HG02588 (cell line): Measurements from ENCODE around the gene MEIOB.
"Not testable (repeated sequence)": the region's sequence is repeated elsewhere in the genome, so short reads cannot be mapped to it uniquely, and the experiment has no call there.

ENCODE experiments used
- ATAC-seq: cut with Tn5 transposase; IDR thresholded peaks from one replicate; pipeline ENCODE4 v1.9.1; 2021; ENCODE audit warnings: mild to moderate bottlenecking, moderate library complexity; ENCODE audit not compliant: unreplicated experiment

MEIOB gene

GRCh38 chr16:1816396-1817275 lies 55.3 kb downstream of the MEIOB start:
- ATAC-seq = no peak

GRCh38 chr16:1815461-1815860 lies 56.5 kb downstream of the MEIOB start:
- no peak for ATAC-seq

GRCh38 chr16:1812732-1813163 lies 59.2 kb downstream of the MEIOB start:
- ATAC-seq = no peak

DNA sequence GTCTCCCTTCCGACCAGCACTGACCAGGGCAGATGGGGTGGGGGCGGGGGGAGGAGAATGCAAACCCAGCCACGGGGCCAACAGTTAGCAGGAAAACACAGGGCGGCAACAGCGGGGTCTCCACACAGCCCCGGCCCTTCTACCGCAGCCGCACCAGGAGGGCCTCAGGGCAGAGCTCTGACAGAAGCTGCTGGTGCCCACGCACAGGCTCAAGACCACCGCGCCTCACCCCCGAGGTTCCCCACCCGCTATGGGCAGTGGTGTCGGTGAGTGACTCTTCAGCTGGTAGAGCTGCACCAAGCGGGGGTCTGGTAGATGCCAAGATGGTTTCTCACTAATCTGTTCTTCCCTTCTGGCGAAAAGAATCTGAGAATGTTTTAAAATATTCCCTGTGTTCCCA lies 61.4 kb downstream of the MEIOB start:
- ATAC-seq = no peak

DNA sequence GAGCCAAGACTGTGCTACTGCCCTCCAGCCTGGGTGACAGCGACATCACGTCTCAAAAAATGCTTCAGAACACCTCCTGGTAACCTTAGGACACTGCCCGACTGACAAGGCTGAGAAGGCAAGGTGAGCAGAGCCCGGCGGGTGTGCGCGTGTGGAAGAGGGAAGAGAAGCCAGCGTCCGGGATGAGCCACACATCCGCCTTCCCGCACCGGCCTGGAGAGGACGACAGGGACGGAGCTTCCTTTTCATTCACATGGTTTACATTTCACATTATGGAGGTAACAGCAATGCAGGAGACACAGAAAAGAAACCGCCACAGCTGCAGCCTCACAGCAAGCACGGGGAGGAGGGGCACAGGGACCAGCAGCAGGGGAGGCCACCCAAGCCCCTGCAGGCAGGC lies 61.9 kb downstream of the MEIOB start:
- no peak for ATAC-seq

DNA sequence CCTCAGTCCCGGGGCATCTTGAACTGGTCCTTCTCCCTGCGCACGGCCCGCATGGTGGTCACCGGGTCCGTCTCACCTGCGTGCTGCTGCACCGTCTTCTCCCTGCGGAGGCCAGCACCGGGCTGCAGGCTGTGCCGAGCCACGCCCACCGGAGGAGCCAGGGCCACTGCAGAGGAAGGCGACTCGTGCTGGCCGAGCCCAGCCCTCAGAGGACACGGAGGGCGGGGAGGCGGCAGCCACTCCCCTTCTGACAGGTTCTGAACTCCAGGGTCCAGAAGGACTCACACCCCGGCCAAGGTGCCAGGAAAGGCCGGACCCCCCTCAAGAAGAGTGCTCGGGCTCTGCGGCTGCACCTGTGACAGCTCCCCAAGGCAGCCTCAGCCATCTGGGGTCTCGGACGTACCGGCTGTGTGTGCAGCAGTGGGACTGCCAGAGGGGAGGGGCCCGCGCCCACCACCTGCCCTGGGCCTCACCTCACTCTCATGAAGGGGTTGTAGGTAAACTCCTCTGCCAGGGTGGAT lies 62.6 kb downstream of the MEIOB start:
- no peak for ATAC-seq

GRCh38 chr16:1808691-1809090 lies 63.3 kb downstream of the MEIOB start:
- ATAC-seq = no peak

DNA sequence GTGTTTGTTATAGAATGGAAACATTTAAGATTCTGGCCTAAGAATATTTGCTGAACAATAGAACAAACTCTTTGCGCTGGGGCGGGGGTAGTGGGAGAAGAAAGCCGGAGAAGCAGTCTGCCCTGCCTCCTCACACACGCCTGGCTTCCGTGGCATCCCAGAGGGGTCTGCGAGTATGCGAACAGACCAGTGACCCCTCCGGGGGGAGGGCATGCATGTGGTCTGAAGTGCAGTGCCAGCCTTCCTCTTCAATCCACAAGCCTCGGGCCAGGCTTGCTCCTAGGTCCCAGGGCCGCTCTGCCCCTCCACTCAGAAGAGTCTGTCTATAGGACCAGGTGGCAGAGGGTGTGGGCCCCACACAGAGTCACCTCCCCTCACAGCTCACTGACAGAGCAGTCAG lies 64.3 kb downstream of the MEIOB start:
- ATAC-seq = no peak

- no peak for ATAC-seq
Observed at GRCh38 chr16:1800701-1801100, 71.3 kb downstream of the MEIOB start.

GRCh38 chr16:1799263-1799662 lies 72.7 kb downstream of the MEIOB start:
- not testable (repeated sequence) for ATAC-seq

- no peak for ATAC-seq
Observed at GRCh38 chr16:1794908-1795666, 76.9 kb downstream of the MEIOB start.

DNA sequence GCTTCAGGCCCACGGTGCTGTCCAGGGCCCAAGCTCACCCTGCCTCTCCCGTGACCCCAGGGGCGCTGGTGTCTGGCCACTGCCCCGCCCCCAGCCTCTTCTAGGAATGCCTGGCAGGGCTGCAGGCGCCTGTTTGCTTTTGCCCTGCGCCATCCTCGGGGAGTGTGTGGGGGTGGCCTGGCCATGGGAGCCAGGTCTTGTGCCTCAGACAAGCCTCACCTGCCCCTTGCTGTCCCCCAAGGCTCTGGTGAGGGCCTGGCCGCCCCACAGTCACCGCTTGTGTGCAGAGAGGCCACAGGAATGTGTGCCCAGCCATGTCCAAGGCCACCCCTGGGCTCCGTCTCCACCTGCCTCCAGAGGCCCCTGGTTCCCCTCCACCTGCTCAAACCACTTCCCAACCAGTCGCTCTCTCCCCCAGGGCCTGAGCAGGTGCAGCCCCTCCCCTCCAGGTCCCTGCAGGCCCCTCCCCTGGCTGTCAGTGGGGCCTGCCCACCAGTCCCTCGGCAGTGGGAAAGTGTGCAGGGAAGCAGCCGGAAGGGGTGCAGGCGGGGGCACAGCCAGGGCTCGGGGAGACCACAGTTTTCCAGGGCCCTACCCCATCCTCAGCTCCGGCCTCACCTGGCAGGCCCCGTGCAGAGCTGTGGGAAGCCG lies 77.6 kb downstream of the MEIOB start:
- ATAC-seq = no peak

GRCh38 chr16:1793578-1794220 lies 78.3 kb downstream of the MEIOB start, which contains the start of gene IGFALS:
Gene IGFALS (minus strand): TSS chr16:1793705. CDS start chr16:1793652, 53 bp downstream.
- no peak for ATAC-seq

GRCh38 chr16:1792836-1793577 lies 79.0 kb downstream of the MEIOB start:
- no peak for ATAC-seq

DNA sequence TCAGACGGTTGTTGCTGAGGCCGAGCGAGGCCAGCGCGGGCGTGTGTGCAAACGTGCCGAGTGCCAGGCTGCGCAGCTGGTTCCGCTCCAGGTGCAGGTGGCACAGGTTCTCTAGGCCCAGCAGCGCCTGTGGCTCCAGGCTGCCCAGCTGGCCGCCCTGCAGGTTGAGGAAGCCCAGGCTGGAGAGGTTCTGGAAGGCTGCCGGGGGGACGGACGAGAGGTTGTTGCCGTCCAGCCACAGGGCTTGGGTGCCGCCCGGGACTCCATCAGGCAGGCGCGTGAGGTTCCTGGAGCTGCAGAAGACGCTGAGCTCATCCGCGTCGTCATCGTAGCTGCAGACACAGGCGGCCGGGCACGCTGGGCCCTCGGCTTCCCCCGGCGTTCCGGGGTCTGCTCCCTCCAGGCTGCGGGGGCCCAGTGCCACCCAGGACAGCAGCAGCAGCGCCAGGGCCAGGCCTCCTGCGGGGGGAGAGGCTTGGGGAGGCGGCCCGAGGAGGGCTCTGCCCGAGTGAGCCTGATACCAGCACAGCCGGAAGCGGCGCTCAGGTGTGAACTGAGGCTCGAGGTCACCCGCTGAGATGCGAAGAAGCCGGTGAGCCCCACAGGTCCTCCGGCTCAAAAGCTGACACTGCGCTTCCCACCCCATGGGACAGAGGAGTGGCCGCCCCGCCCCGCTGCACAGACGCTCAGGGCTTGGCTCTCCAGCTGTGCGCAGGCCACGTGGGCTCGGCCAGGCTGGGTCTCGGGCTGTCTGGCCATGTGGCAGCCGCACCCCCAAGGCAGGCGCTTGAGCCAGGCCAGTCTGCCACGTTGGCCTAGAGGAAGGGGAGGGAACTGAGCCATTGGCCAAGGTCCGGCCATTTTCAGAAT lies 79.8 kb downstream of the MEIOB start:
- no peak for ATAC-seq

DNA sequence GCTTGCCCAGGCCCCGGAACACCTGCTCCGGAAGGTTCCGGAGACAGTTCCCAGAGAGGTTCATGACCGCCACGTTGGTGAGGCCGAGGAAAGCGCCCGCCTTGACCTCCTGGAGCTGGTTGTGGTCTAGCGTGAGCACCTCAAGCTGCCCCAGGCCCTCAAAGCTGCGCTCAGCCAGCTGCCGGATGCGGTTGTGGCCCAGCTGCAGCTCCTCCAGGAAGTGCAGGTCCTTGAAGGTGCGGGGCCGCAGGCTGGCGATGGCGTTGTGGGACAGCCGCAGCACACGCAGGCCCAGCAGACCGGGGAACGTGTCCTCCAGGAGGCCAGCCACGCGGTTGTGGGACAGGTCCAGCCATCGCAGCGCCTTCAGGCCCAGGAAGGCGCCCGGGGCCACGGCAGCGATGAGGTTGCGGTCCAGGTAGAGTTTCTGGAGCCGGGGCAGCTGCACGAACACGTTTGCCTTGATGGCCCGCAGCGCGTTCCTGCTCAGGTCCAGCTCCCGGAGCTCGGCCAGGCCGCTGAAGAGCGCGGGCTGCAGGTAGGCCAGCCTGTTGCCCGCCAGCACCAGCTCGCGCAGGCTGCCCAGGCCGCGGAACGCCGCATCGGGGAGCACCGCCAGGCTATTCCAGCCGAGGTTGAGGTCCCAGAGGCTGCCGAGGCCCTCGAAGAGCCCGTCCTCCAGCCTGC lies 80.6 kb downstream of the MEIOB start:
- no peak for ATAC-seq

DNA sequence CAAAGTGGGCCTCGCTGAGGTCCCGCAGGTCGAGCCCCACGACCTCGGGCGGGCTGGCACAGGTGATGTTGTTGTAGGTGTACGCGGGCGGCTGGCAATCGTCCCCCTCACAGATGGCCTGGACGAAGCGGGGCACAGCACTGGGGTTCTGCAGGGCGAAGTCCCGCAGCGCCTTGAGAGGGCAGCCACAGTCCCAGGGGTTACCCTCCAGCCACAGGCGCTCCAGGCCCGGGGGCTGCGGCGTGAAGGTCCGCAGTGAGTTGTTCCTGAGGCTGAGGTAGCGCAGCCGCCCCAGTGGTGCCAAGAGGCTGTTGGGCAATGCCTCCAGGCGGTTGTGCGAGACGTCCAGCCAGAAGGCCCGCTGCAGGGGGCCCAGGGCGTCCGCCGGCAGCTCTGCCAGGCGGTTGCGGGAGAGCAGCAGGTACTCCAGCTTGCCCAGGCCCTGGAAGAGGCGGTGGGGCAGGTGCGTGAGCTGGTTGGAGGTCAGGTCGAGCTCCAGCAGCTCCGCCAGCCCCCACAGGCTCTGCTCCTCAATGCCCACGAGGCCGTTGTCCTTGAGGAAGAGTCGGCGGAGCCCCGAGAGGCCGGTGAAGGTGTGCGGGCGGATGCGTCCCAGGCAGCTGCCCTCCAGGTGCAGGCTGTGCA lies 81.2 kb downstream of the MEIOB start:
- no peak for ATAC-seq

DNA sequence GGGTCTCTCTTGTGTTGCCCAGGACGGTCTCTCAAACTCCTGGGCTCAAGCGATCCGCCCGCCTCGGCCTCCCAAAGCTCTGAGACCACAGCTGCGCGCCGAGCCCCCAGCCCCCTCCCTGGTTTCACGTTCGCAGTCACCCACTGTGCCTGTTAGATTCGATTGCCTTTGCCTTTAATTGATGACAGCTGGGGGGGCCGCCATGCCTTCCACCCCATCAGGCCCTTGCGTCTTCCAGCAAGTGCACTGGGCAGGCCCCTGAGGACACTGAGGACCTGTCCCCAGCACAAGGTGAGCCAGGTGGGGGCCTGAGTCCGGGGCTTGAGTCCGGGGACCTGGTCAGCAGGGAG lies 81.7 kb downstream of the MEIOB start:
- no peak for ATAC-seq
